Gastrocnemius medialis (tissue), 4 donors: ENCODE results near the gene SRSF8.

Source experiments
- POLR2A ChIP-seq, 2 donors: fragments of 450-650 bp; IDR thresholded peaks; one replicate each; pipeline ENCODE4 v1.6.1; 2017; ENCODE audit warnings: antibody characterized with exemption in 2 of 2, mild to moderate bottlenecking in 2 of 2, moderate library complexity in 2 of 2
- TF ChIP-seq, protein P1 (sequence below), 5 experiments: fragments of 450-650 bp in 3 of 5; fragments of 200-600 bp in 2 of 5; sonication (generic) in 2 of 5; IDR thresholded peaks in 4 of 5; conservative IDR thresholded peaks in 1 of 5; 1 replicate in 4 of 5; 2 replicates in 1 of 5; pipeline ENCODE4 v1.5.1; 2016 to 2019; ENCODE audit warnings: antibody characterized with exemption in 5 of 5, mild to moderate bottlenecking in 3 of 5, moderate library complexity in 3 of 5

GRCh38 chr11:95076981-95077380 lies 10.3 kb downstream of the SRSF8 start:
- TF ChIP-seq, protein P1, sequence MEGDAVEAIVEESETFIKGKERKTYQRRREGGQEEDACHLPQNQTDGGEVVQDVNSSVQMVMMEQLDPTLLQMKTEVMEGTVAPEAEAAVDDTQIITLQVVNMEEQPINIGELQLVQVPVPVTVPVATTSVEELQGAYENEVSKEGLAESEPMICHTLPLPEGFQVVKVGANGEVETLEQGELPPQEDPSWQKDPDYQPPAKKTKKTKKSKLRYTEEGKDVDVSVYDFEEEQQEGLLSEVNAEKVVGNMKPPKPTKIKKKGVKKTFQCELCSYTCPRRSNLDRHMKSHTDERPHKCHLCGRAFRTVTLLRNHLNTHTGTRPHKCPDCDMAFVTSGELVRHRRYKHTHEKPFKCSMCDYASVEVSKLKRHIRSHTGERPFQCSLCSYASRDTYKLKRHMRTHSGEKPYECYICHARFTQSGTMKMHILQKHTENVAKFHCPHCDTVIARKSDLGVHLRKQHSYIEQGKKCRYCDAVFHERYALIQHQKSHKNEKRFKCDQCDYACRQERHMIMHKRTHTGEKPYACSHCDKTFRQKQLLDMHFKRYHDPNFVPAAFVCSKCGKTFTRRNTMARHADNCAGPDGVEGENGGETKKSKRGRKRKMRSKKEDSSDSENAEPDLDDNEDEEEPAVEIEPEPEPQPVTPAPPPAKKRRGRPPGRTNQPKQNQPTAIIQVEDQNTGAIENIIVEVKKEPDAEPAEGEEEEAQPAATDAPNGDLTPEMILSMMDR (IDR thresholded peaks at IDR 0.05 in 4 of 5, conservative IDR thresholded peaks at IDR 0.05 in 1 of 5), result no peak
- no peak for TF ChIP-seq POLR2A (IDR thresholded peaks at IDR 0.05)
